ENCODE measurements around the gene SLC18B1.

The SLC18B1 gene

DNA sequence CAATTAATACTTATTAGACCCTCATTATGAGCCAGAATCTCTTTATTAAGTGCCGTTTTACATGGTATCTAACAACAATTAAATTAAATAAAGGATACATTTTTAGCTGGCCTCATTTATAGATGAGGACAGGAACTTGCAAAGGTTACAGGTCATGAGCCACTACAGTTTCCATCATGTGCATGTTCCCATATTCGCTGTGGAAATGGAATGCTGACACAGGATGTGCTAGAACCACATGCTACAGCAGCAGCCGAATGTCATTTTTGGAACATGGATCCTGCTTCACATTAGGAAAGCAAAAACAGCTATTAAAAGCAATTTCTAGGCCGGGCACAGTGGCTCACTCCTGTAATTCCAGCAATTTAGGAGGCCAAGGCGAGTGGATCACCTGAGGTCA, 5.9 kb downstream of the SLC18B1 start:
- ATAC-seq = no peak
- TF ChIP-seq ARNTL (CRISPR knock-in tag; IDR thresholded peaks at IDR 0.05; ENCODE audit: borderline replicate concordance, low read depth) = no peak
- no peak for TF ChIP-seq ESRRG (CRISPR knock-in tag; IDR thresholded peaks at IDR 0.05)

DNA sequence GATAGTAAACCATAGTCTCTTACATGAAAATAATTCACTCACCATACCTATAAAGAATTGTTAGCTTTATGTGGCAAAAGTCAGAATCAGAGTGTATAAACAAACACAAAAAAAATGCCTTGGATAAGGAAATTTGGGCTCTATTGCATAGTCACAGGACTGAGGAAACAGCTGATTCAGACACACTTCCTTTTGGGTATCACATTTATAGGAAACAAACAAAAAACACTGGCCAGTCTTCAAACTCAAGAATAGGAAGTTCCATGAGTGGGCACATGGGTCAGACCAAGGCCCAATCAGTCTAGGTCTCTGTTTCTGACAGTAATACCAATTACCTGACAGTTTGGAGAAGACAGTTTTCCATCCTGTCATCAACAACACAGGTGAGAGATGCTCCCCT, 8.0 kb downstream of the SLC18B1 start:
- no peak for TF ChIP-seq ZNF70 (CRISPR knock-in tag; IDR thresholded peaks at IDR 0.05)
- TF ChIP-seq, protein P1, sequence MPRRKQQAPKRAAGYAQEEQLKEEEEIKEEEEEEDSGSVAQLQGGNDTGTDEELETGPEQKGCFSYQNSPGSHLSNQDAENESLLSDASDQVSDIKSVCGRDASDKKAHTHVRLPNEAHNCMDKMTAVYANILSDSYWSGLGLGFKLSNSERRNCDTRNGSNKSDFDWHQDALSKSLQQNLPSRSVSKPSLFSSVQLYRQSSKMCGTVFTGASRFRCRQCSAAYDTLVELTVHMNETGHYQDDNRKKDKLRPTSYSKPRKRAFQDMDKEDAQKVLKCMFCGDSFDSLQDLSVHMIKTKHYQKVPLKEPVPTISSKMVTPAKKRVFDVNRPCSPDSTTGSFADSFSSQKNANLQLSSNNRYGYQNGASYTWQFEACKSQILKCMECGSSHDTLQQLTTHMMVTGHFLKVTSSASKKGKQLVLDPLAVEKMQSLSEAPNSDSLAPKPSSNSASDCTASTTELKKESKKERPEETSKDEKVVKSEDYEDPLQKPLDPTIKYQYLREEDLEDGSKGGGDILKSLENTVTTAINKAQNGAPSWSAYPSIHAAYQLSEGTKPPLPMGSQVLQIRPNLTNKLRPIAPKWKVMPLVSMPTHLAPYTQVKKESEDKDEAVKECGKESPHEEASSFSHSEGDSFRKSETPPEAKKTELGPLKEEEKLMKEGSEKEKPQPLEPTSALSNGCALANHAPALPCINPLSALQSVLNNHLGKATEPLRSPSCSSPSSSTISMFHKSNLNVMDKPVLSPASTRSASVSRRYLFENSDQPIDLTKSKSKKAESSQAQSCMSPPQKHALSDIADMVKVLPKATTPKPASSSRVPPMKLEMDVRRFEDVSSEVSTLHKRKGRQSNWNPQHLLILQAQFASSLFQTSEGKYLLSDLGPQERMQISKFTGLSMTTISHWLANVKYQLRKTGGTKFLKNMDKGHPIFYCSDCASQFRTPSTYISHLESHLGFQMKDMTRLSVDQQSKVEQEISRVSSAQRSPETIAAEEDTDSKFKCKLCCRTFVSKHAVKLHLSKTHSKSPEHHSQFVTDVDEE (CRISPR knock-in tag; IDR thresholded peaks at IDR 0.05) = no peak
- no peak for TF ChIP-seq ZFP3 (CRISPR knock-in tag; IDR thresholded peaks at IDR 0.05)
- no peak for TF ChIP-seq PPARA (CRISPR knock-in tag; IDR thresholded peaks at IDR 0.05; ENCODE audit: borderline replicate concordance)
- no peak for TF ChIP-seq ISL1 (CRISPR knock-in tag; IDR thresholded peaks at IDR 0.05)
- no peak for ATAC-seq

DNA sequence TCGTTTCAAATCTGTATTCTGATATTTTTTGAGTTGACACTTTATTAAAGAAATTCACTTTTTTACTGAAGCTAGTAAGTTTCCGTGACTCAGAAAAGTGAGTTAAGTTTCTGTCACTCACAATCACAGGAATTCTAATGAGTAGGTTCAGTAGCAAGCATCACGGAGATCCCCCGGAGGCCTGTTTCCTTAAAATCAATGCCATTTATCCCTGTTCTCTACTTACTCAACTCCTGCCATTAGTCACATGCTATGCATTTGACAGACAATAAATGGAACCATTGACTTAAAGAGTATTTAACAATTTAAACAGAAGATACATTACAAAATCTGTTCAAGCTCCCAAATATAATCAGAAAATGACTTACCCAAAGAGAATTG, 9.1 kb downstream of the SLC18B1 start:
- no peak for ATAC-seq
- TF ChIP-seq, protein P1 (CRISPR knock-in tag; IDR thresholded peaks at IDR 0.05) = no peak
- TF ChIP-seq ZFP30 (CRISPR knock-in tag; IDR thresholded peaks at IDR 0.05) (no peak), ZFP3 (CRISPR knock-in tag; IDR thresholded peaks at IDR 0.05) (no peak), ZC3H10 (CRISPR knock-in tag; IDR thresholded peaks at IDR 0.05) (no peak), RARB (CRISPR knock-in tag; IDR thresholded peaks at IDR 0.05) (no peak), SNAI2 (CRISPR knock-in tag; IDR thresholded peaks at IDR 0.05) (no peak), PPARA (CRISPR knock-in tag; IDR thresholded peaks at IDR 0.05; ENCODE audit: borderline replicate concordance) (no peak), ZNF70 (CRISPR knock-in tag; IDR thresholded peaks at IDR 0.05) (no peak), ARNTL (CRISPR knock-in tag; IDR thresholded peaks at IDR 0.05; ENCODE audit: borderline replicate concordance, low read depth) (no peak), TOX (CRISPR knock-in tag; IDR thresholded peaks at IDR 0.05; ENCODE audit: borderline replicate concordance) (no peak)
- TF ChIP-seq, protein P2, sequence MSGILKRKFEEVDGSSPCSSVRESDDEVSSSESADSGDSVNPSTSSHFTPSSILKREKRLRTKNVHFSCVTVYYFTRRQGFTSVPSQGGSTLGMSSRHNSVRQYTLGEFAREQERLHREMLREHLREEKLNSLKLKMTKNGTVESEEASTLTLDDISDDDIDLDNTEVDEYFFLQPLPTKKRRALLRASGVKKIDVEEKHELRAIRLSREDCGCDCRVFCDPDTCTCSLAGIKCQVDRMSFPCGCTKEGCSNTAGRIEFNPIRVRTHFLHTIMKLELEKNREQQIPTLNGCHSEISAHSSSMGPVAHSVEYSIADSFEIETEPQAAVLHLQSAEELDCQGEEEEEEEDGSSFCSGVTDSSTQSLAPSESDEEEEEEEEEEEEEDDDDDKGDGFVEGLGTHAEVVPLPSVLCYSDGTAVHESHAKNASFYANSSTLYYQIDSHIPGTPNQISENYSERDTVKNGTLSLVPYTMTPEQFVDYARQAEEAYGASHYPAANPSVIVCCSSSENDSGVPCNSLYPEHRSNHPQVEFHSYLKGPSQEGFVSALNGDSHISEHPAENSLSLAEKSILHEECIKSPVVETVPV (CRISPR knock-in tag; IDR thresholded peaks at IDR 0.05) = no peak
- TF ChIP-seq, protein P3, sequence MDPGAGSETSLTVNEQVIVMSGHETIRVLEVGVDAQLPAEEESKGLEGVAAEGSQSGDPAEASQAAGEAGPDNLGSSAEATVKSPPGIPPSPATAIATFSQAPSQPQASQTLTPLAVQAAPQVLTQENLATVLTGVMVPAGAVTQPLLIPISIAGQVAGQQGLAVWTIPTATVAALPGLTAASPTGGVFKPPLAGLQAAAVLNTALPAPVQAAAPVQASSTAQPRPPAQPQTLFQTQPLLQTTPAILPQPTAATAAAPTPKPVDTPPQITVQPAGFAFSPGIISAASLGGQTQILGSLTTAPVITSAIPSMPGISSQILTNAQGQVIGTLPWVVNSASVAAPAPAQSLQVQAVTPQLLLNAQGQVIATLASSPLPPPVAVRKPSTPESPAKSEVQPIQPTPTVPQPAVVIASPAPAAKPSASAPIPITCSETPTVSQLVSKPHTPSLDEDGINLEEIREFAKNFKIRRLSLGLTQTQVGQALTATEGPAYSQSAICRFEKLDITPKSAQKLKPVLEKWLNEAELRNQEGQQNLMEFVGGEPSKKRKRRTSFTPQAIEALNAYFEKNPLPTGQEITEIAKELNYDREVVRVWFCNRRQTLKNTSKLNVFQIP (CRISPR knock-in tag; IDR thresholded peaks at IDR 0.05; ENCODE audit: borderline replicate concordance, low read depth) = no peak
- TF ChIP-seq, protein P4, sequence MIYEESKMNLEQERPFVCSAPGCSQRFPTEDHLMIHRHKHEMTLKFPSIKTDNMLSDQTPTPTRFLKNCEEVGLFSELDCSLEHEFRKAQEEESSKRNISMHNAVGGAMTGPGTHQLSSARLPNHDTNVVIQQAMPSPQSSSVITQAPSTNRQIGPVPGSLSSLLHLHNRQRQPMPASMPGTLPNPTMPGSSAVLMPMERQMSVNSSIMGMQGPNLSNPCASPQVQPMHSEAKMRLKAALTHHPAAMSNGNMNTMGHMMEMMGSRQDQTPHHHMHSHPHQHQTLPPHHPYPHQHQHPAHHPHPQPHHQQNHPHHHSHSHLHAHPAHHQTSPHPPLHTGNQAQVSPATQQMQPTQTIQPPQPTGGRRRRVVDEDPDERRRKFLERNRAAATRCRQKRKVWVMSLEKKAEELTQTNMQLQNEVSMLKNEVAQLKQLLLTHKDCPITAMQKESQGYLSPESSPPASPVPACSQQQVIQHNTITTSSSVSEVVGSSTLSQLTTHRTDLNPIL (CRISPR knock-in tag; IDR thresholded peaks at IDR 0.05; ENCODE audit: low read depth) = no peak

DNA sequence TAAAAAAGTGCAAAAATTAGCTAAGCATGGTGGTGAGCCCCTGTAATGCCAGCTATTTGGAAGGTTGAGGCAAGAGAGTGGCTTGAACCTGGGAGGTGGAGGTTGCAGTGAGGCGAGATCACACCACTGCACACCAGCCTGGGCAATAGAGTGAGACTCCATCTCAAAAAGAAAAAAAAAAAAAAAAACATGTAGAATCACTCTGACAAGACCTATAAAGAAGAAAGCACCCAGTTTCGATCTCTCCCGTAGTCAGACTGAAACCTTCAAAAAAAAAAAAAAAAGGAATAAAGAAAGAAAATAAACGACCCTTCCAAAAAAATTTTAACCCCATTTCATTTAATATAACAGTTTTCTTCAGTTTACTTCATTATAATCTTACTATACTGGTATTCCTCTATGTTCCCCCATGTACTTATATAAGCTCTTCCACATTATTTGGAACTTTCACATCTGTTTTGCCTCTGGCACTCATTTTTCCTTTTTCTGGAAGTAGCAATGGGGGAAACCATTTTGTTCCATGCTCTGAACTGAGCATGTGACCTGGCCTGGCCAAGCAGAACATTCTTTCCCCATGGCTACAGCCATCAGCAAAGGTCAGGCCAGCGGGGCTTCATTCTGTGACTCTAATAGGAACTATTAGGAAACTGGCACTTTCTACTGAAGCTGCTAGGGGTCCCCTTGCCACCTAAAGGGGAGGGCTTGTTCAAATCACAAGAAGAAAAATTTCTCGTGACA, 9.6 kb downstream of the SLC18B1 start:
- no peak for ATAC-seq
- TF ChIP-seq ZC3H10 (CRISPR knock-in tag; IDR thresholded peaks at IDR 0.05) (no peak), ZNF70 (CRISPR knock-in tag; IDR thresholded peaks at IDR 0.05) (no peak), BACH2 (CRISPR knock-in tag; IDR thresholded peaks at IDR 0.05; ENCODE audit: borderline replicate concordance) (no peak), RARB (CRISPR knock-in tag; IDR thresholded peaks at IDR 0.05) (no peak)
- TF ChIP-seq, protein P1 (CRISPR knock-in tag; IDR thresholded peaks at IDR 0.05) = no peak

Measured in SK-N-SH treated with all-trans-retinoic acid at 6 μM for 48 hours (cell line).